ENCODE data around the gene MYL10.

The MYL10 gene

GRCh38 chr7:101629171-101629570 lies at the start of gene MYL10:
Gene MYL10, minus strand, starts transcription at chr7:101629296. Its CDS starts 178 bp downstream, at chr7:101629118.
- in situ Hi-C loops (cut with HindIII; ENCODE audit: low sequenced_read_pairs), result no loop called here

- in situ Hi-C loops (cut with HindIII; ENCODE audit: low sequenced_read_pairs), result no loop called here
These were observed 49.6 kb upstream of the MYL10 start for GRCh38 chr7:101678658-101679057.

- in situ Hi-C loops (cut with HindIII; ENCODE audit: low sequenced_read_pairs), result no loop called here
These were observed 48.8 kb upstream of the MYL10 start for GRCh38 chr7:101677797-101678479.

GRCh38 chr7:101677391-101677790 lies 48.3 kb upstream of the MYL10 start:
- in situ Hi-C loops (cut with HindIII; ENCODE audit: low sequenced_read_pairs), result no loop called here

GRCh38 chr7:101676956-101677355 lies 47.9 kb upstream of the MYL10 start:
- in situ Hi-C loops (cut with HindIII; ENCODE audit: low sequenced_read_pairs), result no loop called here

- in situ Hi-C loops (cut with HindIII; ENCODE audit: low sequenced_read_pairs), result no loop called here
These were observed 47.0 kb upstream of the MYL10 start for GRCh38 chr7:101676062-101676598.

GRCh38 chr7:101674439-101674838 lies 45.3 kb upstream of the MYL10 start:
- in situ Hi-C loops (cut with HindIII; ENCODE audit: low sequenced_read_pairs), result no loop called here

GRCh38 chr7:101673951-101674350 lies 44.9 kb upstream of the MYL10 start:
- in situ Hi-C loops (cut with HindIII; ENCODE audit: low sequenced_read_pairs), result no loop called here

- in situ Hi-C loops (cut with HindIII; ENCODE audit: low sequenced_read_pairs), result no loop called here
These were observed 44.2 kb upstream of the MYL10 start for GRCh38 chr7:101673315-101673714.

- in situ Hi-C loops (cut with HindIII; ENCODE audit: low sequenced_read_pairs), result no loop called here
These were observed 42.6 kb upstream of the MYL10 start for GRCh38 chr7:101671371-101672356.

GRCh38 chr7:101669307-101669706 lies 40.2 kb upstream of the MYL10 start:
- in situ Hi-C loops (cut with HindIII; ENCODE audit: low sequenced_read_pairs), result loop anchor here (5.0 kb wide), 1 partner anchor 37 kb away; no protein-coding TSS in a partner anchor

- in situ Hi-C loops (cut with HindIII; ENCODE audit: low sequenced_read_pairs), result loop anchor here (5.0 kb wide), 1 partner anchor 36 kb away; no protein-coding TSS in a partner anchor
These were observed 39.6 kb upstream of the MYL10 start for GRCh38 chr7:101668726-101669125.

GRCh38 chr7:101667920-101668319 lies 38.8 kb upstream of the MYL10 start:
- in situ Hi-C loops (cut with HindIII; ENCODE audit: low sequenced_read_pairs), result loop anchor here (5.0 kb wide), 1 partner anchor 36 kb away; no protein-coding TSS in a partner anchor

GRCh38 chr7:101667399-101667798 lies 38.3 kb upstream of the MYL10 start:
- in situ Hi-C loops (cut with HindIII; ENCODE audit: low sequenced_read_pairs), result loop anchor here (5.0 kb wide), 1 partner anchor 35 kb away; no protein-coding TSS in a partner anchor

GRCh38 chr7:101666741-101667140 lies 37.6 kb upstream of the MYL10 start:
- in situ Hi-C loops (cut with HindIII; ENCODE audit: low sequenced_read_pairs), result loop anchor here (5.0 kb wide), 1 partner anchor 34 kb away; no protein-coding TSS in a partner anchor

GRCh38 chr7:101666293-101666692 lies 37.2 kb upstream of the MYL10 start:
- in situ Hi-C loops (cut with HindIII; ENCODE audit: low sequenced_read_pairs), result loop anchor here (5.0 kb wide), 1 partner anchor 34 kb away; no protein-coding TSS in a partner anchor

GRCh38 chr7:101664893-101665471 lies 35.9 kb upstream of the MYL10 start:
- in situ Hi-C loops (cut with HindIII; ENCODE audit: low sequenced_read_pairs), result loop anchor here (5.0 kb wide), 1 partner anchor 33 kb away; no protein-coding TSS in a partner anchor

GRCh38 chr7:101664436-101664835 lies 35.3 kb upstream of the MYL10 start:
- in situ Hi-C loops (cut with HindIII; ENCODE audit: low sequenced_read_pairs), result no loop called here

- in situ Hi-C loops (cut with HindIII; ENCODE audit: low sequenced_read_pairs), result no loop called here
These were observed 34.7 kb upstream of the MYL10 start for GRCh38 chr7:101663747-101664146.

GRCh38 chr7:101662447-101662998 lies 33.4 kb upstream of the MYL10 start:
- in situ Hi-C loops (cut with HindIII; ENCODE audit: low sequenced_read_pairs), result no loop called here
